WTC11 (cell line): Measurements from ENCODE around the gene USP47. TPM values are rescaled to one million over a fixed set of nuclear protein-coding genes. Genes with fewer than 3 reads are reported as not detected.

ENCODE experiments used
- ATAC-seq: fragments of 200-7000 bp; cut with Tn5 transposase; 2 replicates; pipeline ENCODE4 v1.10.0; 2021; ENCODE audit warnings: mild to moderate bottlenecking, moderate library complexity
- CTCF ChIA-PET: fragments of 300-600 bp; sonication (Branson Sonifier 250); formaldehyde crosslinking; loops from one replicate; lab custom pipeline; 2021; ENCODE audit warnings: antibody characterized with exemption; lab: Charles Lee
- POLR2A ChIA-PET: fragments of 350-600 bp; sonication (Branson Sonifier 250); formaldehyde crosslinking; loops from one replicate; lab custom pipeline; 2021; ENCODE audit warnings: antibody characterized with exemption; lab: Charles Lee
- DNase-seq: peaks from one replicate; pipeline ENCODE4 v3.0.0; 2021; ENCODE audit warnings: low spot score
- H3K27ac Mint-ChIP-seq: 2 replicates; pipeline ENCODE4 v1.8.0; 2021; ENCODE audit warnings: mixed read lengths
- H3K27me3 Mint-ChIP-seq: 2 replicates; pipeline ENCODE4 v1.8.0; 2021; ENCODE audit warnings: low read depth, mild to moderate bottlenecking, moderate library complexity, mixed read lengths
- H3K36me3 Mint-ChIP-seq: 2 replicates; pipeline ENCODE4 v1.8.0; 2021; ENCODE audit warnings: mixed read lengths
- H3K4me1 Mint-ChIP-seq: 2 replicates; pipeline ENCODE4 v1.8.0; 2022; ENCODE audit warnings: mixed read lengths
- H3K4me3 Mint-ChIP-seq: 2 replicates; pipeline ENCODE4 v1.8.0; 2021; ENCODE audit warnings: mild to moderate bottlenecking, moderate library complexity, mixed read lengths
- H3K9me3 Mint-ChIP-seq: 2 replicates; pipeline ENCODE4 v1.8.0; 2021; ENCODE audit warnings: mixed read lengths
- CBFB ChIP-seq: sonication (generic); formaldehyde crosslinking; IDR thresholded peaks from 2 replicates; pipeline ENCODE4 v1.8.1; 2022; ENCODE audit warnings: mild to moderate bottlenecking, low read depth, missing genetic modification reagents
- CREB1 ChIP-seq: sonication (generic); formaldehyde crosslinking; IDR thresholded peaks from 2 replicates; pipeline ENCODE4 v1.8.0; 2023; ENCODE audit warnings: mild to moderate bottlenecking, missing genetic modification reagents
- CREM ChIP-seq: sonication (generic); formaldehyde crosslinking; IDR thresholded peaks from 2 replicates; pipeline ENCODE4 v1.8.1; 2022; ENCODE audit warnings: mild to moderate bottlenecking, missing genetic modification reagents, moderate library complexity
- ELF4 ChIP-seq: sonication (generic); formaldehyde crosslinking; IDR thresholded peaks from 2 replicates; pipeline ENCODE4 v1.8.1; 2022; ENCODE audit warnings: low read depth, mild to moderate bottlenecking, moderate library complexity, missing genetic modification reagents
- ESRRA ChIP-seq: sonication (generic); formaldehyde crosslinking; IDR thresholded peaks from 2 replicates; pipeline ENCODE4 v1.8.1; 2022; ENCODE audit warnings: mild to moderate bottlenecking, missing genetic modification reagents, borderline replicate concordance
- FOXK1 ChIP-seq: sonication (generic); formaldehyde crosslinking; IDR thresholded peaks from 2 replicates; pipeline ENCODE4 v1.8.0; 2022; ENCODE audit warnings: mild to moderate bottlenecking, moderate library complexity, missing genetic modification reagents
- GRHL2 ChIP-seq: fragments of 250-450 bp; sonication (Bioruptor Pico); IDR thresholded peaks from 2 replicates; pipeline ENCODE4 v1.8.0; 2022; ENCODE audit warnings: mild to moderate bottlenecking, moderate library complexity; ENCODE audit not compliant: insufficient replicate concordance, severe bottlenecking
- HMGA2 ChIP-seq: fragments of 250-450 bp; sonication (Bioruptor Pico); IDR thresholded peaks from 2 replicates; pipeline ENCODE4 v1.4.0; 2021; ENCODE audit warnings: mild to moderate bottlenecking, moderate library complexity
- SP1 ChIP-seq: sonication (generic); formaldehyde crosslinking; conservative IDR thresholded peaks from 2 replicates; pipeline ENCODE4 v1.8.1; 2022; ENCODE audit warnings: missing genetic modification reagents
- TCF7 ChIP-seq: sonication (generic); formaldehyde crosslinking; IDR thresholded peaks from 2 replicates; pipeline ENCODE4 v1.8.0; 2022; ENCODE audit warnings: mild to moderate bottlenecking, low read depth, missing genetic modification reagents, moderate library complexity
- ZBTB21 ChIP-seq: sonication (generic); formaldehyde crosslinking; IDR thresholded peaks from 2 replicates; pipeline ENCODE4 v1.8.1; 2023; ENCODE audit warnings: mild to moderate bottlenecking, missing genetic modification reagents, borderline replicate concordance
- ZNF121 ChIP-seq: sonication (generic); formaldehyde crosslinking; IDR thresholded peaks from 2 replicates; pipeline ENCODE4 v1.8.0; 2023; ENCODE audit warnings: missing genetic modification reagents
- ZNF219 ChIP-seq: sonication (generic); formaldehyde crosslinking; IDR thresholded peaks from 2 replicates; pipeline ENCODE4 v1.8.0; 2023; ENCODE audit warnings: missing genetic modification reagents, mild to moderate bottlenecking, borderline replicate concordance
- ZNF232 ChIP-seq: sonication (generic); formaldehyde crosslinking; IDR thresholded peaks from 2 replicates; pipeline ENCODE4 v1.8.0; 2022; ENCODE audit warnings: mild to moderate bottlenecking, missing genetic modification reagents
- ZNF396 ChIP-seq: fragments of 250-450 bp; sonication (Bioruptor Pico); IDR thresholded peaks from 2 replicates; pipeline ENCODE4 v1.8.0; 2021; ENCODE audit warnings: mild to moderate bottlenecking, moderate library complexity, borderline replicate concordance
- ZNF416 ChIP-seq: fragments of 250-450 bp; sonication (Bioruptor Pico); IDR thresholded peaks from 2 replicates; pipeline ENCODE4 v1.9.0; 2021; ENCODE audit warnings: mild to moderate bottlenecking, inconsistent platforms
- ZNF671 ChIP-seq: fragments of 250-450 bp; sonication (Bioruptor Pico); IDR thresholded peaks from 2 replicates; pipeline ENCODE4 v1.8.0; 2021; ENCODE audit warnings: mild to moderate bottlenecking
- total RNA-seq: library from RNA; stranded (reverse); gene quantifications from 3 replicates; pipeline ENCODE4 v1.2.3, GENCODE V29; 2021
- TF ChIP-seq, protein P1 (sequence below): sonication (generic); formaldehyde crosslinking; IDR thresholded peaks from 2 replicates; pipeline ENCODE4 v1.8.1; 2023; ENCODE audit warnings: mild to moderate bottlenecking, moderate library complexity, missing genetic modification reagents
- TF ChIP-seq, protein P2 (sequence below): fragments of 250-450 bp; sonication (Bioruptor Pico); IDR thresholded peaks from 2 replicates; pipeline ENCODE4 v1.9.0; 2021; ENCODE audit warnings: moderate library complexity, mild to moderate bottlenecking, inconsistent platforms, borderline replicate concordance
- TF ChIP-seq, protein P3 (sequence below): fragments of 250-450 bp; sonication (Bioruptor Pico); IDR thresholded peaks from 2 replicates; pipeline ENCODE4 v1.9.0; 2021; ENCODE audit warnings: mild to moderate bottlenecking
- TF ChIP-seq, protein P4 (sequence below): sonication (generic); formaldehyde crosslinking; IDR thresholded peaks from 2 replicates; pipeline ENCODE4 v1.8.1; 2023; ENCODE audit warnings: mild to moderate bottlenecking, missing genetic modification reagents, moderate library complexity
- TF ChIP-seq, protein P5 (sequence below): sonication (generic); formaldehyde crosslinking; IDR thresholded peaks from 2 replicates; pipeline ENCODE4 v1.8.0; 2022; ENCODE audit warnings: mild to moderate bottlenecking, missing genetic modification reagents

USP47 gene
- total RNA-seq, 1 experiment from 2014 or later = 19.7 TPM

DNA sequence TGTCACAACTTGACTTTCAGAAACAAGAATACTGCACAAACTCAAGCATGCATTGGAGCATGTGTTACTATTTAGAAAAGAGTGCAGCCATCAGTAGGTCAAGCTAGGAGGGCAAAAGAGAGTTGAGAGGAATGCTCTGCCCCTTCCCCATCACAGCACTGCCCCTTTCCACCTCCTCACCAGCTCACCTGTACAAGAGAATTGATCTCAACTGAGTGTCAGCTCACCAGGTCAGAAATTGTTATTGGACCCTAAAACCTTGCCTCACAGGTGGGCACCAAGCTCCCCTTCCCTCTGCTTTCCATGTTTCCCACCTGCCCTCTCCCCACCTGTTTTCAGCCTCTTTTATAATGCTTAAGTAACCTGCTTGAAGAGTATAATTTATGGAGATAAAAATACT, 117.8 kb downstream of the USP47 start:
- Mint-ChIP-seq H3K4me1 (peaks cover 11% of the 10 kb centered on the region), H3K9me3 (0 out of 2 replicates have a peak, but pooled peaks cover 4% of the 10 kb centered on the region), H3K36me3 (peaks cover 17% of the 10 kb centered on the region), H3K4me3 (no peak overlapping the region), H3K27ac (no peak overlapping the region), H3K27me3 (no peaks in the 10 kb centered on the region)
- ChIA-PET POLR2A (no interaction called here), CTCF (interaction anchor here (0.5 to 1.1 kb wide), 3 partner anchors 49 to 1653 kb away, joined by 3 to 5 read pairs (median 4); partner anchors contain the start of gene DKK3)
- TF ChIP-seq ZNF121 (CRISPR knock-in tag) = no peak
- TF ChIP-seq, protein P1, sequence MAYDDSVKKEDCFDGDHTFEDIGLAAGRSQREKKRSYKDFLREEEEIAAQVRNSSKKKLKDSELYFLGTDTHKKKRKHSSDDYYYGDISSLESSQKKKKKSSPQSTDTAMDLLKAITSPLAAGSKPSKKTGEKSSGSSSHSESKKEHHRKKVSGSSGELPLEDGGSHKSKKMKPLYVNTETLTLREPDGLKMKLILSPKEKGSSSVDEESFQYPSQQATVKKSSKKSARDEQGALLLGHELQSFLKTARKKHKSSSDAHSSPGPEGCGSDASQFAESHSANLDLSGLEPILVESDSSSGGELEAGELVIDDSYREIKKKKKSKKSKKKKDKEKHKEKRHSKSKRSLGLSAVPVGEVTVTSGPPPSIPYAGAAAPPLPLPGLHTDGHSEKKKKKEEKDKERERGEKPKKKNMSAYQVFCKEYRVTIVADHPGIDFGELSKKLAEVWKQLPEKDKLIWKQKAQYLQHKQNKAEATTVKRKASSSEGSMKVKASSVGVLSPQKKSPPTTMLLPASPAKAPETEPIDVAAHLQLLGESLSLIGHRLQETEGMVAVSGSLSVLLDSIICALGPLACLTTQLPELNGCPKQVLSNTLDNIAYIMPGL (CRISPR knock-in tag) = no peak
- TF ChIP-seq HMGA2 (CRISPR knock-in tag) = no peak
- no peak for TF ChIP-seq CREM (CRISPR knock-in tag)
- TF ChIP-seq, protein P2, sequence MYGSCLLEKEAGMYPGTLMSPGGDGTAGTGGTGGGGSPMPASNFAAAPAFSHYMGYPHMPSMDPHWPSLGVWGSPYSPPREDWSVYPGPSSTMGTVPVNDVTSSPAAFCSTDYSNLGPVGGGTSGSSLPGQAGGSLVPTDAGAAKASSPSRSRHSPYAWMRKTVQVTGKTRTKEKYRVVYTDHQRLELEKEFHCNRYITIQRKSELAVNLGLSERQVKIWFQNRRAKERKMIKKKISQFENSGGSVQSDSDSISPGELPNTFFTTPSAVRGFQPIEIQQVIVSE (CRISPR knock-in tag) = no peak
- TF ChIP-seq TCF7 (CRISPR knock-in tag) = no peak
- TF ChIP-seq CREB1 (CRISPR knock-in tag) = no peak
- TF ChIP-seq ZNF396 (CRISPR knock-in tag) = no peak
- no peak for TF ChIP-seq ESRRA (CRISPR knock-in tag)
- TF ChIP-seq ELF4 = no peak
- TF ChIP-seq ZNF219 (CRISPR knock-in tag) = no peak
- no peak for TF ChIP-seq CBFB (CRISPR knock-in tag)
- TF ChIP-seq, protein P3, sequence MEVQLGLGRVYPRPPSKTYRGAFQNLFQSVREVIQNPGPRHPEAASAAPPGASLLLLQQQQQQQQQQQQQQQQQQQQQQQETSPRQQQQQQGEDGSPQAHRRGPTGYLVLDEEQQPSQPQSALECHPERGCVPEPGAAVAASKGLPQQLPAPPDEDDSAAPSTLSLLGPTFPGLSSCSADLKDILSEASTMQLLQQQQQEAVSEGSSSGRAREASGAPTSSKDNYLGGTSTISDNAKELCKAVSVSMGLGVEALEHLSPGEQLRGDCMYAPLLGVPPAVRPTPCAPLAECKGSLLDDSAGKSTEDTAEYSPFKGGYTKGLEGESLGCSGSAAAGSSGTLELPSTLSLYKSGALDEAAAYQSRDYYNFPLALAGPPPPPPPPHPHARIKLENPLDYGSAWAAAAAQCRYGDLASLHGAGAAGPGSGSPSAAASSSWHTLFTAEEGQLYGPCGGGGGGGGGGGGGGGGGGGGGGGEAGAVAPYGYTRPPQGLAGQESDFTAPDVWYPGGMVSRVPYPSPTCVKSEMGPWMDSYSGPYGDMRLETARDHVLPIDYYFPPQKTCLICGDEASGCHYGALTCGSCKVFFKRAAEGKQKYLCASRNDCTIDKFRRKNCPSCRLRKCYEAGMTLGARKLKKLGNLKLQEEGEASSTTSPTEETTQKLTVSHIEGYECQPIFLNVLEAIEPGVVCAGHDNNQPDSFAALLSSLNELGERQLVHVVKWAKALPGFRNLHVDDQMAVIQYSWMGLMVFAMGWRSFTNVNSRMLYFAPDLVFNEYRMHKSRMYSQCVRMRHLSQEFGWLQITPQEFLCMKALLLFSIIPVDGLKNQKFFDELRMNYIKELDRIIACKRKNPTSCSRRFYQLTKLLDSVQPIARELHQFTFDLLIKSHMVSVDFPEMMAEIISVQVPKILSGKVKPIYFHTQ (CRISPR knock-in tag) = no peak
- TF ChIP-seq SP1 (CRISPR knock-in tag) = no peak
- TF ChIP-seq, protein P4, sequence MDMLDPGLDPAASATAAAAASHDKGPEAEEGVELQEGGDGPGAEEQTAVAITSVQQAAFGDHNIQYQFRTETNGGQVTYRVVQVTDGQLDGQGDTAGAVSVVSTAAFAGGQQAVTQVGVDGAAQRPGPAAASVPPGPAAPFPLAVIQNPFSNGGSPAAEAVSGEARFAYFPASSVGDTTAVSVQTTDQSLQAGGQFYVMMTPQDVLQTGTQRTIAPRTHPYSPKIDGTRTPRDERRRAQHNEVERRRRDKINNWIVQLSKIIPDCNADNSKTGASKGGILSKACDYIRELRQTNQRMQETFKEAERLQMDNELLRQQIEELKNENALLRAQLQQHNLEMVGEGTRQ (CRISPR knock-in tag) = no peak
- TF ChIP-seq GRHL2 = no peak
- no peak for DNase-seq
- ATAC-seq = no peak

DNA sequence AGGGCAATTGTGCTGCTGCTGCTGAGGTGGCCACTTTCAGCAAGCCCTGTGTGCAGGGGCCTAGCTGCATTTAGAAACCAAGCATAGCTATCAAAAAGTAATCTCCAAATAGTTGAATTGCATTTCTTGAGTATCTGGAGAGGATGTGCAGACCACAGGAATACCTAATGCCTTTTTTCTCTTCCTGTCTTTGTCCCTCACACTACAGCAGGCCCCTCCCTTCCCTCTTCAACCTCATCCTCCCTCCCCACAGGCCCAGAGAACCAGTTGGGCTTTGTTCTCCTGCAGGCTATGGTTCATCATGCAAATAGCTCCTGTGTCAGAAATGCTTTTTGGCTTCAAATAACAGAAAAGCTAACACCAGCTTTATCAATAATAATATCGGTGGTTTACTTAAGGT, 118.9 kb downstream of the USP47 start:
- ATAC-seq (0 out of 2 replicates have a peak, but pooled peaks have one; percentile 31), DNase-seq (no peak)
- H3K27me3 Mint-ChIP-seq = no peaks in the 10 kb centered on the region; the same call in 1 of the 2 replicates
- 0 out of 2 replicates have a peak, but pooled peaks cover 4% of the 10 kb centered on the region for H3K9me3 Mint-ChIP-seq
- CTCF ChIA-PET = interaction anchor here (0.9 to 1.0 kb wide), 2 partner anchors 29 to 118 kb away, joined by 4 to 7 read pairs; no protein-coding TSS in a partner anchor
- no peak for TF ChIP-seq ZNF671 (CRISPR knock-in tag)
- TF ChIP-seq ZBTB21 (CRISPR knock-in tag) = no peak
- TF ChIP-seq FOXK1 = no peak
- TF ChIP-seq ZNF232 (CRISPR knock-in tag) = no peak
- TF ChIP-seq TCF7 (CRISPR knock-in tag) = no peak
- TF ChIP-seq, protein P5, sequence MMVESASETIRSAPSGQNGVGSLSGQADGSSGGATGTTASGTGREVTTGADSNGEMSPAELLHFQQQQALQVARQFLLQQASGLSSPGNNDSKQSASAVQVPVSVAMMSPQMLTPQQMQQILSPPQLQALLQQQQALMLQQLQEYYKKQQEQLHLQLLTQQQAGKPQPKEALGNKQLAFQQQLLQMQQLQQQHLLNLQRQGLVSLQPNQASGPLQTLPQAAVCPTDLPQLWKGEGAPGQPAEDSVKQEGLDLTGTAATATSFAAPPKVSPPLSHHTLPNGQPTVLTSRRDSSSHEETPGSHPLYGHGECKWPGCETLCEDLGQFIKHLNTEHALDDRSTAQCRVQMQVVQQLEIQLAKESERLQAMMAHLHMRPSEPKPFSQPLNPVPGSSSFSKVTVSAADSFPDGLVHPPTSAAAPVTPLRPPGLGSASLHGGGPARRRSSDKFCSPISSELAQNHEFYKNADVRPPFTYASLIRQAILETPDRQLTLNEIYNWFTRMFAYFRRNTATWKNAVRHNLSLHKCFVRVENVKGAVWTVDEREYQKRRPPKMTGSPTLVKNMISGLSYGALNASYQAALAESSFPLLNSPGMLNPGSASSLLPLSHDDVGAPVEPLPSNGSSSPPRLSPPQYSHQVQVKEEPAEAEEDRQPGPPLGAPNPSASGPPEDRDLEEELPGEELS = no peak
- TF ChIP-seq ZNF416 = no peak
- POLR2A ChIA-PET = no interaction called here
- H3K27ac Mint-ChIP-seq = peak overlapping the region; percentile 33; the same call in 1 of the 2 replicates
- H3K4me3 Mint-ChIP-seq = no peak overlapping the region
- peaks cover 12% of the 10 kb centered on the region for H3K36me3 Mint-ChIP-seq
- peaks cover 11% of the 10 kb centered on the region for H3K4me1 Mint-ChIP-seq
